AG10803 (cell line): ENCODE data around the gene NCR3LG1.
A peak's percentile ranks its signal among the peaks of the same experiment; 100 is the strongest.

Source experiments
- DNase-seq: peaks from one replicate; pipeline ENCODE4 v3.0.0; 2010; ENCODE audit warnings: low read depth
- H3K4me3 ChIP-seq: 2 replicates; pipeline ENCODE4 v1.5.1; 2011; ENCODE audit warnings: mild to moderate bottlenecking, low read length, control low read depth
- TF ChIP-seq, protein P1 (sequence below): conservative IDR thresholded peaks from 2 replicates; pipeline ENCODE4 v1.5.1; 2011; ENCODE audit warnings: mild to moderate bottlenecking, low read length, control low read depth, inconsistent platforms

Gene NCR3LG1

GRCh38 chr11:17333799-17334586, 17.6 kb upstream of the NCR3LG1 start:
- TF ChIP-seq, protein P1, sequence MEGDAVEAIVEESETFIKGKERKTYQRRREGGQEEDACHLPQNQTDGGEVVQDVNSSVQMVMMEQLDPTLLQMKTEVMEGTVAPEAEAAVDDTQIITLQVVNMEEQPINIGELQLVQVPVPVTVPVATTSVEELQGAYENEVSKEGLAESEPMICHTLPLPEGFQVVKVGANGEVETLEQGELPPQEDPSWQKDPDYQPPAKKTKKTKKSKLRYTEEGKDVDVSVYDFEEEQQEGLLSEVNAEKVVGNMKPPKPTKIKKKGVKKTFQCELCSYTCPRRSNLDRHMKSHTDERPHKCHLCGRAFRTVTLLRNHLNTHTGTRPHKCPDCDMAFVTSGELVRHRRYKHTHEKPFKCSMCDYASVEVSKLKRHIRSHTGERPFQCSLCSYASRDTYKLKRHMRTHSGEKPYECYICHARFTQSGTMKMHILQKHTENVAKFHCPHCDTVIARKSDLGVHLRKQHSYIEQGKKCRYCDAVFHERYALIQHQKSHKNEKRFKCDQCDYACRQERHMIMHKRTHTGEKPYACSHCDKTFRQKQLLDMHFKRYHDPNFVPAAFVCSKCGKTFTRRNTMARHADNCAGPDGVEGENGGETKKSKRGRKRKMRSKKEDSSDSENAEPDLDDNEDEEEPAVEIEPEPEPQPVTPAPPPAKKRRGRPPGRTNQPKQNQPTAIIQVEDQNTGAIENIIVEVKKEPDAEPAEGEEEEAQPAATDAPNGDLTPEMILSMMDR: no peak
- no peak overlapping the region for H3K4me3 ChIP-seq
- DNase-seq: no peak

DNA sequence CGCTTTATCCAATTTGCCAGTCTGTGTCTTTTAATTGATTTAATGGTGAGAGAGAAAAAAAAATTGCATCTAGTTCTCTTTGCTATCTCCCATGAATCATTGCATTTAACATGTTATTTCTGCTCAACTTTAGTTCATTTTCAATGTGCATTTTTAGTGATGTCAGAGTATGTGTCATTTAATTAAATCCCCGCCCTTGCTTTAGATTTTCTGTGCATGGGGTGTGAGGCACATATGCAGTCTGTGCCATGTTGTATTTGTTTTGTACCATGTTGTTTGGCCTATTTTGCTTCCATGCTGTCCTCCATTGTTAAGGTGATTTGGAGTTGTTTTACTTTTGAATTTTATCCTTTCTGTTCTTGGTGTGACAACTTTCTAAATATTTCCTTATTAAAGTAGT, 8.3 kb upstream of the NCR3LG1 start:
- H3K4me3 ChIP-seq: no peak overlapping the region
- TF ChIP-seq, protein P1: no peak
- no peak for DNase-seq

DNA sequence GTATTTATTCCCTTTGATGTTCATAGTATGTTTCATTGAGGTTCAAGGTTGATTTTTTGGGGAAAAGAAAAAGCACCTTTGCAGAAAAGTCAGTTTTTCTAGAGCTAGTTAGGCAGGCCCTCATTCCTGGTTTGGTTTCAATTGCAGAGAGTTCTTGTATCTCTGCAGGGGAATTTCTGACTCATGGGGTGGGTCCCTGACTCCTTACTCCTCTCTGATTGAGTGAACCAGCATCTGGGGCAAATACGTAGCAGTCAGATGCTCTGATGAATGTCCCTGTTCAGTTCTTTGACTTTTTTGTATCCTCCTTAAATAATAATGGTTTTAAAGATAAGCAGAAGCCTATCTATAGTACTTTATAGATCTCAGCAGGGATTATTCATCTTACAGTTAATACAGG, 7.7 kb upstream of the NCR3LG1 start:
- H3K4me3 ChIP-seq: no peak overlapping the region
- DNase-seq: peak; percentile 72
- TF ChIP-seq, protein P1: no peak

DNA sequence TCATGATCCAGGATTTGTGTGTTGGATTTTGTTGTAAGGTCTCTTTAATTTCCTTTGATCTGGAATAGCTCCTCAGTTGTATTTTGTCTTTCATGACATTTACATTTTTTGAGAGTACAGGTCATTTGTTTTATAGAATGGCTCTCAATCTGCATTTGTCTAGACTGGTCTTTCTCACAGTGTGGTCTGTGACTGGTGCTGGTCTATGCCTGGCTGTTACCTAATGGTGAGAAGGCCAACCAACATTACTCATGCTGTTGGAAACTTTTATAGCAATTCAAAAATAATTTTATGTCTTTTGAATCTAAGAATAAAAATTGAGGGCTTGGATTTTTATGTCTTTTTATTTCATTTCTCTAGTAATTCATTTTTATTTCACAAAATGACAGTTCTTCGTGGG, 3.9 kb upstream of the NCR3LG1 start:
- no peak overlapping the region for H3K4me3 ChIP-seq
- no peak for DNase-seq
- TF ChIP-seq, protein P1: no peak

DNA sequence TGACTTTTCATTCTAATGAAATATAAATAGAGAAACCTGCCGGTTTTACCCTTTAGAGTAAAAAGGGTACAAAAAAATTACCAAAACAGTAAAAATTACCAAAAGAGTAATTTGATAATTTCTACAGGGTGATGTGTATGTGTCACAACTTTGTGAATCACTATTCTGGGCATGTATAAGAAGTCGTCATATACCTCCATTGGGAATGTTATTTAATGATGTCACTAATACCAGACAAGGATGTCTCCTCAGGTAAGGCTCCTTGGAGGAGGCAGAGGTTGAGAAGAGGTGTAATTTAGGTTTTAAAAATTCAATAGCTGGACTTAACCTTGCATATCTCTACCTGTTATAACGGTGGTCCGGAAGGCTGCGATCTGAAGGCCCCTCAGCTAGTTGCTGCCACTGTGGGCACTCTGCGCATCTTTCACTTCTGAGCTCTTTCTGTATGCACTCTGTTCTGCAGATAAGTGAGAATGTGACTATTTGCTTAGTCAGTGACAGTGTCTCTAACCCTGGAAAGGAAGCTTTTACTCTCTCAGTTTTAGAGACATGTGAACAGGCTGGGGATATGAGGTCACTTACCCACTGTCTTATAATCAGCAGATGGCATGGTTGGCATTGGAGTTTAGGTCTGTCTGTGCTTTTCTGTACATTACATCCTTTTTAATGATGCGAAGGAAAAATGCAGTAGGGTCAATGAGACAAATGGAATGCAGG, 987 bp upstream of the NCR3LG1 start:
- H3K4me3 ChIP-seq: no peak overlapping the region
- no peak for DNase-seq
- TF ChIP-seq, protein P1: no peak

- no peak for DNase-seq
- peak overlapping the region; percentile 68 for H3K4me3 ChIP-seq
- TF ChIP-seq, protein P1: peak; percentile 33
These were observed 459 bp upstream of the NCR3LG1 start for GRCh38 chr11:17351172-17351509.
